Trophoblast cell (in vitro differentiated cells and primary cell): ENCODE data around the gene ACTL8.

Experiments
- DNase-seq, 2 donors: peaks; one replicate each; pipeline ENCODE4 v3.0.0-alpha.2; 2016
- H2AFZ ChIP-seq: 2 replicates; pipeline ENCODE4 v1.6.1; 2013; ENCODE audit warnings: low read length, moderate library complexity, mild to moderate bottlenecking; ENCODE audit not compliant: insufficient read depth, poor library complexity
- H2AK5ac ChIP-seq: 2 replicates; pipeline ENCODE4 v1.6.1; 2013; ENCODE audit warnings: mild to moderate bottlenecking, low read length
- H2BK120ac ChIP-seq: 2 replicates; pipeline ENCODE4 v1.6.1; 2013; ENCODE audit warnings: low read length, mild to moderate bottlenecking, moderate library complexity; ENCODE audit not compliant: insufficient read depth, poor library complexity
- H2BK12ac ChIP-seq: 2 replicates; pipeline ENCODE4 v1.6.1; 2013; ENCODE audit warnings: mild to moderate bottlenecking, low read length, moderate library complexity
- H2BK5ac ChIP-seq: 2 replicates; pipeline ENCODE4 v1.6.1; 2013; ENCODE audit warnings: low read length, low read depth, moderate library complexity, mild to moderate bottlenecking; ENCODE audit not compliant: poor library complexity
- H3K14ac ChIP-seq: 2 replicates; pipeline ENCODE4 v1.6.1; 2013; ENCODE audit warnings: mild to moderate bottlenecking, low read length
- H3K18ac ChIP-seq: 2 replicates; pipeline ENCODE4 v1.6.1; 2013; ENCODE audit warnings: mild to moderate bottlenecking, low read length
- H3K23ac ChIP-seq: 2 replicates; pipeline ENCODE4 v1.6.1; 2013; ENCODE audit warnings: low read length
- H3K27ac ChIP-seq: 2 replicates; pipeline ENCODE4 v1.5.1; 2013; ENCODE audit warnings: low read depth, mild to moderate bottlenecking, inconsistent platforms, low read length, moderate library complexity
- H3K27me3 ChIP-seq: 2 replicates; pipeline ENCODE4 v1.6.1; 2013; ENCODE audit warnings: inconsistent platforms, mild to moderate bottlenecking, low read length, moderate library complexity; ENCODE audit not compliant: insufficient read depth
- H3K36me3 ChIP-seq, 2 experiments: 1 replicate in 1 of 2; 2 replicates in 1 of 2; pipeline ENCODE4 v1.6.1; 2013; ENCODE audit warnings: low read length in 2 of 2, mild to moderate bottlenecking in 2 of 2, moderate library complexity in 1 of 2; ENCODE audit not compliant: insufficient read depth in 2 of 2, control insufficient read depth in 1 of 2
- H3K4ac ChIP-seq: 2 replicates; pipeline ENCODE4 v1.6.1; 2013; ENCODE audit warnings: low read depth, mild to moderate bottlenecking, low read length, moderate library complexity
- H3K4me1 ChIP-seq, 2 experiments: 1 replicate in 1 of 2; 2 replicates in 1 of 2; pipeline ENCODE4 v1.6.1; 2013; ENCODE audit warnings: low read length in 2 of 2, mild to moderate bottlenecking in 2 of 2, moderate library complexity in 1 of 2; ENCODE audit not compliant: insufficient read depth in 2 of 2, control insufficient read depth in 1 of 2
- H3K4me2 ChIP-seq: 2 replicates; pipeline ENCODE4 v1.6.1; 2013; ENCODE audit warnings: inconsistent platforms, mild to moderate bottlenecking, low read length, moderate library complexity
- H3K4me3 ChIP-seq: 2 replicates; pipeline ENCODE4 v1.5.1; 2013; ENCODE audit warnings: mild to moderate bottlenecking, low read depth, low read length, inconsistent platforms
- H3K79me1 ChIP-seq: one replicate; pipeline ENCODE4 v1.6.1; 2013; ENCODE audit warnings: low read length
- H3K79me2 ChIP-seq: 2 replicates; pipeline ENCODE4 v1.6.1; 2013; ENCODE audit warnings: low read length, mild to moderate bottlenecking; ENCODE audit not compliant: control insufficient read depth, insufficient read depth, poor library complexity
- H3K9ac ChIP-seq: 2 replicates; pipeline ENCODE4 v1.6.1; 2013; ENCODE audit warnings: mild to moderate bottlenecking, low read length
- H3K9me3 ChIP-seq: 2 replicates; pipeline ENCODE4 v1.6.1; 2013; ENCODE audit warnings: low read depth, mild to moderate bottlenecking, control low read depth, inconsistent platforms, low read length; ENCODE audit not compliant: insufficient read depth
- H4K12ac ChIP-seq: 2 replicates; pipeline ENCODE4 v1.6.1; 2013; ENCODE audit warnings: low read depth, mild to moderate bottlenecking, low read length, moderate library complexity
- H4K8ac ChIP-seq: 2 replicates; pipeline ENCODE4 v1.6.1; 2013; ENCODE audit warnings: low read depth, mild to moderate bottlenecking, low read length, moderate library complexity
- H4K91ac ChIP-seq: one replicate; pipeline ENCODE4 v1.6.1; 2013; ENCODE audit warnings: low read depth, mild to moderate bottlenecking, low read length, moderate library complexity
- WGBS: extraction: QIAGEN DNeasy Blood & Tissue Kit; methylation state at CpG from one replicate; pipeline ENCODE4 v1.1.7; 2013; ENCODE audit warnings: missing lambda C conversion rate; ENCODE audit not compliant: insufficient read length, insufficient coverage; ENCODE audit errors: extremely low coverage; 5-methylcytosine and 5-hydroxymethylcytosine counted together

ACTL8 gene

GRCh38 chr1:17825273-17826164 is 70.4 kb downstream of the ACTL8 start:
- no peak overlapping the region for H2BK12ac ChIP-seq
- H3K18ac ChIP-seq = no peak overlapping the region
- no peak overlapping the region for H3K4ac ChIP-seq
- no CpG with 5 or more reads among the region's 33 CpGs for WGBS
- no peaks in the 10 kb centered on the region for H3K4me1 ChIP-seq
- DNase-seq = no peak
- H2BK120ac ChIP-seq = no peak overlapping the region
- H3K9ac ChIP-seq = no peak overlapping the region
- no peak overlapping the region for H3K23ac ChIP-seq
- no peaks in the 10 kb centered on the region for H3K79me1 ChIP-seq
- H3K27ac ChIP-seq = no peak overlapping the region
- H3K14ac ChIP-seq = no peak overlapping the region
- no peak overlapping the region for H4K12ac ChIP-seq
- H3K36me3 ChIP-seq = no peaks in the 10 kb centered on the region
- no peaks in the 10 kb centered on the region for H3K79me2 ChIP-seq
- H4K91ac ChIP-seq = no peak overlapping the region
- no peaks in the 10 kb centered on the region for H3K27me3 ChIP-seq
- no peak overlapping the region for H2AK5ac ChIP-seq
- H3K9me3 ChIP-seq = no peaks in the 10 kb centered on the region
- no peak overlapping the region for H3K4me2 ChIP-seq
- H2AFZ ChIP-seq = no peak overlapping the region
- H2BK5ac ChIP-seq = no peak overlapping the region
- H3K4me3 ChIP-seq = no peak overlapping the region
- H4K8ac ChIP-seq = no peak overlapping the region

GRCh38 chr1:17826165-17826488 is 71.0 kb downstream of the ACTL8 start:
- H3K18ac ChIP-seq = no peak overlapping the region
- no CpG with 5 or more reads among the region's 16 CpGs for WGBS
- H3K9me3 ChIP-seq = no peaks in the 10 kb centered on the region

GRCh38 chr1:17828991-17829390 is 73.9 kb downstream of the ACTL8 start:
- no peaks in the 10 kb centered on the region for H3K79me1 ChIP-seq
- WGBS = no CpG with 5 or more reads among the region's 4 CpGs
- no peak overlapping the region for H3K23ac ChIP-seq
- H2BK120ac ChIP-seq = no peak overlapping the region
- H3K9me3 ChIP-seq = peaks cover 2% of the 10 kb centered on the region
- no peak overlapping the region for H3K4ac ChIP-seq
- H3K14ac ChIP-seq = no peak overlapping the region
- no peak overlapping the region for H4K12ac ChIP-seq
- H4K91ac ChIP-seq = no peak overlapping the region
- no peak overlapping the region for H3K18ac ChIP-seq
- no peak overlapping the region for H2BK12ac ChIP-seq
- no peaks in the 10 kb centered on the region for H3K36me3 ChIP-seq
- DNase-seq = no peak
- H2AFZ ChIP-seq = no peak overlapping the region
- no peaks in the 10 kb centered on the region for H3K79me2 ChIP-seq
- H3K27me3 ChIP-seq = no peaks in the 10 kb centered on the region
- H2AK5ac ChIP-seq = no peak overlapping the region
- H4K8ac ChIP-seq = no peak overlapping the region
- H2BK5ac ChIP-seq = no peak overlapping the region
- no peak overlapping the region for H3K4me3 ChIP-seq
- H3K4me2 ChIP-seq = no peak overlapping the region
- no peak overlapping the region for H3K9ac ChIP-seq
- no peaks in the 10 kb centered on the region for H3K4me1 ChIP-seq
- H3K27ac ChIP-seq = no peak overlapping the region

More at GRCh38 chr1:17826165-17826488, 71.0 kb downstream of the ACTL8 start:
- Histone ChIP-seq H3K79me1 (no peaks in the 10 kb centered on the region), H4K8ac (no peak overlapping the region), H3K27ac (no peak overlapping the region), H3K23ac (no peak overlapping the region), H2BK120ac (no peak overlapping the region), H2BK12ac (no peak overlapping the region), H2AFZ (no peak overlapping the region), H3K4me2 (no peak overlapping the region), H3K4me3 (no peak overlapping the region), H3K9ac (no peak overlapping the region), H4K12ac (no peak overlapping the region), H3K79me2 (no peaks in the 10 kb centered on the region), H3K36me3 (no peaks in the 10 kb centered on the region), H2AK5ac (no peak overlapping the region), H4K91ac (no peak overlapping the region), H3K27me3 (no peaks in the 10 kb centered on the region), H3K14ac (no peak overlapping the region), H2BK5ac (no peak overlapping the region), H3K4ac (no peak overlapping the region), H3K4me1 (no peaks in the 10 kb centered on the region)
- DNase-seq = peak; percentile 48 to 66

GRCh38 chr1:17829579-17829978 is 74.4 kb downstream of the ACTL8 start:
- no peak overlapping the region for H3K4ac ChIP-seq
- H3K9ac ChIP-seq = no peak overlapping the region
- H4K12ac ChIP-seq = no peak overlapping the region
- no peak overlapping the region for H2BK5ac ChIP-seq
- H3K36me3 ChIP-seq = no peaks in the 10 kb centered on the region
- no peak overlapping the region for H3K27ac ChIP-seq
- H3K18ac ChIP-seq = no peak overlapping the region
- no CpG with 5 or more reads among the region's 6 CpGs for WGBS
- H3K9me3 ChIP-seq = peaks cover 2% of the 10 kb centered on the region
- H3K4me1 ChIP-seq = no peaks in the 10 kb centered on the region
- no peak overlapping the region for H2AFZ ChIP-seq
- H2BK120ac ChIP-seq = no peak overlapping the region
- no peak overlapping the region for H4K8ac ChIP-seq
- no peak overlapping the region for H4K91ac ChIP-seq
- no peaks in the 10 kb centered on the region for H3K79me1 ChIP-seq
- no peak overlapping the region for H3K23ac ChIP-seq
- no peak overlapping the region for H3K4me3 ChIP-seq
- no peak overlapping the region for H3K14ac ChIP-seq
- no peak for DNase-seq
- H3K79me2 ChIP-seq = no peaks in the 10 kb centered on the region
- H3K4me2 ChIP-seq = no peak overlapping the region
- no peaks in the 10 kb centered on the region for H3K27me3 ChIP-seq
- no peak overlapping the region for H2AK5ac ChIP-seq
- H2BK12ac ChIP-seq = no peak overlapping the region
